HG03439 (cell line): Measurements from ENCODE around the gene SCYGR3.

Experiments used
- ATAC-seq: cut with Tn5 transposase; IDR thresholded peaks from one replicate; pipeline ENCODE4 v1.9.1; 2021; ENCODE audit warnings: mild to moderate bottlenecking, moderate library complexity; ENCODE audit not compliant: unreplicated experiment

The SCYGR3 gene

DNA sequence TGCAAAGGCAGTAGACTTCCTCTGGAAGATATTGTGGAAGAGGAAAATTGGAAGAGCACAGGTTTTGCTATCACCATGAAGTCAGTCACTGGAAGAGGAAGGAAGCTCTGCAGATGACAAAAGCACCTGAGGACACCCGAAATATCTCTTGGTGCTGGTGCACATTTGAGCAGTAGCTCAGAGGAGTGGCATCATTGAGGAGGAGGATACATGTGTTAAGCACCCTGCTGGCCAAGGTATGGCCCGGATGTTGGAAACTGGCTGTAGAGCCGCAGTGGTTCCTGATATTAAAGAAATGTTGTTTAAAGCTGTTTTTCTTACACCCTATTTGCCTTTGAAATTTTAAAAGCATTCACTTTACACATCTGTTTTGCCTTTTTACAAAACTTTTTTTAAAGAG lies 48.6 kb downstream of the SCYGR3 start:
- ATAC-seq = no peak

GRCh38 chr2:227565080-227565479 lies 49.6 kb downstream of the SCYGR3 start:
- no peak for ATAC-seq
